GM04503 (cell line): ENCODE measurements around the gene GPC5.

Experiments
- DNase-seq: peaks from one replicate; pipeline ENCODE4 v3.0.0-alpha.2; 2012; ENCODE audit warnings: low read depth

Gene GPC5

GRCh38 chr13:91593456-91593855, 195.0 kb downstream of the GPC5 start:
- no peak for DNase-seq

GRCh38 chr13:91594061-91594460, 195.6 kb downstream of the GPC5 start:
- no peak for DNase-seq

- no peak for DNase-seq
Measured at GRCh38 chr13:91595677-91596076, 197.3 kb downstream of the GPC5 start.

GRCh38 chr13:91596842-91597241, 198.4 kb downstream of the GPC5 start:
- no peak for DNase-seq

- DNase-seq: no peak
Measured at GRCh38 chr13:91598655-91599054, 200.2 kb downstream of the GPC5 start.

- DNase-seq: no peak
Measured at GRCh38 chr13:91601273-91601672, 202.9 kb downstream of the GPC5 start.

- no peak for DNase-seq
Measured at GRCh38 chr13:91601807-91602206, 203.4 kb downstream of the GPC5 start.

- no peak for DNase-seq
Measured at GRCh38 chr13:91609353-91609752, 210.9 kb downstream of the GPC5 start.

- DNase-seq: no peak
Measured at GRCh38 chr13:91618315-91618714, 219.9 kb downstream of the GPC5 start.

- no peak for DNase-seq
Measured at GRCh38 chr13:91620670-91621141, 222.3 kb downstream of the GPC5 start.

- no peak for DNase-seq
Measured at GRCh38 chr13:91621161-91621560, 222.7 kb downstream of the GPC5 start.

- DNase-seq: no peak
Measured at GRCh38 chr13:91621963-91622362, 223.5 kb downstream of the GPC5 start.

GRCh38 chr13:91622778-91623550, 224.5 kb downstream of the GPC5 start:
- DNase-seq: no peak

- DNase-seq: no peak
Measured at GRCh38 chr13:91627952-91628739, 229.7 kb downstream of the GPC5 start.

GRCh38 chr13:91630946-91631345, 232.5 kb downstream of the GPC5 start:
- no peak for DNase-seq

- DNase-seq: no peak
Measured at GRCh38 chr13:91632086-91632485, 233.7 kb downstream of the GPC5 start.

- no peak for DNase-seq
Measured at GRCh38 chr13:91639330-91639729, 240.9 kb downstream of the GPC5 start.

GRCh38 chr13:91643394-91643793, 245.0 kb downstream of the GPC5 start:
- DNase-seq: no peak

- no peak for DNase-seq
Measured at GRCh38 chr13:91644806-91645205, 246.4 kb downstream of the GPC5 start.

- no peak for DNase-seq
Measured at GRCh38 chr13:91647361-91647990, 249.1 kb downstream of the GPC5 start.

- no peak for DNase-seq
Measured at GRCh38 chr13:91648012-91648411, 249.6 kb downstream of the GPC5 start.

- DNase-seq: no peak
Measured at GRCh38 chr13:91649456-91649855, 251.0 kb downstream of the GPC5 start.
